ENCODE measurements around the gene PRKG1.
"Not testable (repeated sequence)": the region's sequence is repeated elsewhere in the genome, so short reads cannot be mapped to it uniquely, and the experiment has no call there.

Gene PRKG1

DNA sequence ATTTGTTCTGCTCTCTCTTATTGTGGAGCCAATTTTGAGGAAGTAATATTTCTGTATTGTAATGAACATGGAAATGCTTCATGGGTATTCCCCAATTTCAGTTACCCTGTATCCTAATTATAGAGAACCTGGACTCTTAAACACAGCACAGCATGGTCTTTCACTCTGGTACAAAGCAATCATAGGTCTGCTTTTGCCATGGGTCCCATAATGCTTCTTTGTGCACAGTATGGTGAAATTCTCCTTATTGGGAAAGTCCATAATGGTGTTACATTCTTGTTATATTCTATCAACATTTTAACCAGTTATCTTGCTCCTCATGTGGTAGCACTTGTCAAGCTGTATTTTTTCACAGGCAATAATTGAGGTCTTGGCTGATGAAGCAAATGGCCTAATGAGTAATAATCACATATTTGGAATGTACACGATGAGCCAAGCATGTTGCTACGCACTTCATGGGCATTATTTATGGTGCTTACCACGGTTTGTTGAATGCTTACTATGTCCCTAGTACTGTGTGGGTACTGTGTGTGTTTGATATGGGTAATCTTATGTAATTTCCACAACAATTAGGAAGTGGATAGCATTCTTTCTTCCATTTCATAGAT lies 42.9 kb downstream of the PRKG1 start:
- no peak for DNase-seq (ENCODE audit: low spot score)

DNA sequence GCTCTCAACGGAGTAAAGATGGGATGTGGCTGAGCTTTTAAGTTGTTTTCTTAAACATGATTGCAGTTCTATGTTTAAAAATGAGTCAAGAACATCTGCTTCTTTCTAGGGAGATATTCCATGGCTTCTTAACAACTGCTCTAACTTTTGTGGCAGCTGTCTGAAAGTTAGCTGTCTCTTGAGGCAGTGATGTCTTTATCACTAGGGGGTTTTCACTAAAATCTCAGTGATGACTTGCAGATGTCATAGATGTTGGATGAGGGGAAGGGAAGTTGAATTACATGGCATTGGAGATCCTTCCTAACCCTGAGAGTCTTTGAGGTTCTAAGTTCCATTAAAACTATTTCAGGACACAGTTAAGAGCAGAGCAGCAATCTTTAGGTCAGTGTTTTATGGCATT lies 43.5 kb downstream of the PRKG1 start:
- no peak for DNase-seq (ENCODE audit: low spot score)

DNA sequence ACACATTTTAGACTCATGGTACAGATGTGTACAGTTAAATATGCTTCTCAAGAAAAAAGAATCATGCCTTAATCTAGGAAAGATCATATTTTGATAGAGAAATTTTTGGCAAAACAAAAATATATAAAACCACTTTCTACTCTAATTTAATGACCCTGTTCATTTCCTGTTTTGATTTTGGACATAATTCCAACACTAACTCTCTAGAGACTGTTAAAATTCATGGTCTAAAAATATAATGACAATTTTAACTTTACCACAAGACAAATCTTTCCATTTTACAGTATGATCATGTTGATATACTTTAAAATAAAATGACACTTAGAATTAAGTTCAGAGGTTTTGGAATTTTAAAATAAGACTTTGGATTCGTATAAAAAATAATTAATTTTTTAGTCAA lies 45.2 kb downstream of the PRKG1 start:
- DNase-seq (ENCODE audit: low spot score): no peak

DNA sequence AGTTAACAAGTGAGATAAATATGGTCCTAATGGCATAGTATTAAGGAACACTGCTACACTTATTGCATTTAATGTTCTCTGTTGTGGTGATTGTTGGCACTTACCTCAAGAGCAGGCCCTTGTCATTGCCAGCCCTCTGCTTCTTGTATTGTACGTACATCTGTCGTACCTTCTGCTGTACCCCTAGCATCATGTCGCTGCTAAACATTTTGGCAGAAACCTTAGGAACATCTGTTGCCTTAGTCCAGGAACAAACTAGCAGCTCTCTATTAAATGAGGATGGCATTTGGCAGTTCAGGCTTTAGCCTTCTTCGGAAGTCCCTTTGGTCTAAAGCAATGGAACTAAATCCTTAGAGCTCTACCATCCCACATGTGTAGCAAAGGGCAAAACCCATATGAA lies 47.6 kb downstream of the PRKG1 start:
- no peak for DNase-seq (ENCODE audit: low spot score)

DNA sequence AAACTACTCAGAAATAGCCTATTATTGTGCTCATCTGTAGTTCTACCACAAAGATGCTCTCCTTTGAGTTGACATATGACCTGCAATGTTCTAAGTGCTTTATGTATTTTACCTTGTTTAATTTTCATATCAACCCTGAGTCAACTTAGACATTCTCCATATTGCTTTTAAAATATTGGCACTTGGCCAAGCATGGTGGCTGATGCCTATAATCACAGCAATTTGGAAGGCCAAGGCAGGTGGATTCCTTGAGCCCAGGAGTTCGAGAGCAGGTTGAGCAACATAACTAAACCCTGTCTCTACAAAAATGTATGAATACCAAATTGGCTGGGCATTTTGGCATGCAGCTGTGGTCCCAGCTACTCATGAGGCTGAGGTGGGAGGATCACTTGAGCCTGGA lies 50.6 kb downstream of the PRKG1 start:
- no peak for DNase-seq (ENCODE audit: low spot score)

DNA sequence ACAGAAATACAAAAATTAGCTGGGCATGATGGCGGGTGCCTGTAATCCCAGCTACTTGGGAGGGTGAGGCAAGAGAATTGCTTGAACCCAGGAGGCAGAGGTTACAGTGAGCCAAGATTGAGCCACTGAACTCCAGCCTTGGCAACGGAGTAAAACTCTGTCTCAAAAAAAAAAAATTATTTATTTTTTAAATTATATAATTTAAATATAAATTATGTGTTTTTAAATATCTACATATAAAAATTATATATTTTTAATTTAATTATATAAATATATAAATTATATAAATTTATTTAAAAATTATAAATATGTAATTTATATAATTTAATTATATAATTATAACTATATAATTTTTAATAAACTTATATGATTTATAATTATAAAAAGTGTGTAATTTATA lies 51.2 kb downstream of the PRKG1 start:
- DNase-seq (ENCODE audit: low spot score): no peak

DNA sequence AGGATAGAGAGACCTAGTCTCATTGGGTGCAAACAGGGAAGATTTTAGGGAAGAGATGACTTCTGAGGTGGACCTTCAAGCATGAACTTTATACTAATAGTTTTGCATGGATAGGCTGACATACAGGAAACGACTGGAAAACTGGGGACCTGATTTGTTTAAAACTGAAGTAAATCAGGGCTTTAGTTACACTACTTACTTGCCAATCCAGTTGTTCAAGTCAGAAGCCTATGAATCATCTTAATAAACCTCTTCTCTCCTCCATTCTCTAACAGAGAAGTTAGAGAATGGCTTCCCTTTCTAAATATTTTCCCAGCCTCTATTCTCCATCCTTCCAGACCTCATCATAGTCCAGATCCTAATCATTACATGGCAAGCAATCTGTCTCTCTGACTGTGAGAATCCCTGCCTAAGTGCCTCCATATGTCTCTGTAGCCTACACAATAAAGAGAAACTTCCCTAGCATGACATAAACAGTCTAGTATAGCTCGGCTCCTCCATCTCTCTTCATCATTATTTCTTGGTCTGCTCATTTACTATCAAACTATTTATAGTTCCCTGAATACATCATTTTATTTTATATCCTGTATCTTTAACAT lies 55.8 kb downstream of the PRKG1 start:
- DNase-seq (ENCODE audit: low spot score): no peak

DNA sequence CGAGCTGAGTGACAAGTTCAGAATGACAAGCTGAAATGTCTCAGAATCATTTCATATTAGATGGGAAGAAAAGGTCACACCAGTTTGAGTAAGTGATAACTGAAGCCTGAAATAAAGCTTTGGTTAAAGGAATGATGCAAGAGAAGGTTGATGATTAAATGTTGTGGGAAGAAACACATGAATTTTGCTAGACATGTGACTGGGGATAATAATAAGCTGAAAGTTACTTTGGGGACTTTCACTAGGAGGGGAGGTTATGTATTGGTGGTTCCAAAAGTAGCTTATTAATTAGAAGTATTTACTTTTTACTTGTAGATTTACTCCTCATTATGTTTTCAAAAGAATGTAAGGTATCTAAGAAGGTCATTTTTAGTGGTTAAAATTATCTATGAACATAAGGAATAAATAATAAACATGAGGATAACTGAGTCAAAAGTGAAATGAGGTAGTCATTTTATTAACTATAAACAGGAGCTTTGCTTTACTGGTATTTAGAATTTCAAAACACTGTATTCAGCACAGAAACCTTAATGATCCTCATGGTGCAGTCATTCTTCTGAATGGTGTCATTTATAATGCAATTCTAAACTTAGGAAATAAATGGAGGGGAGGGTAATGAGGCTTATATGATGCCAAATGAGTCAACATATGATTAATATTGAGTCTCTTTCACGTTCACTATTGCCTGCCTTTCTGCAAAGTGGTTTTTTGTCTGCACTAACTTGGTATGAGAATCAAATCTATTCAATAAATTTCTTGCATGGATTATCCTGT lies 63.7 kb downstream of the PRKG1 start:
- no peak for DNase-seq (ENCODE audit: low spot score)

DNA sequence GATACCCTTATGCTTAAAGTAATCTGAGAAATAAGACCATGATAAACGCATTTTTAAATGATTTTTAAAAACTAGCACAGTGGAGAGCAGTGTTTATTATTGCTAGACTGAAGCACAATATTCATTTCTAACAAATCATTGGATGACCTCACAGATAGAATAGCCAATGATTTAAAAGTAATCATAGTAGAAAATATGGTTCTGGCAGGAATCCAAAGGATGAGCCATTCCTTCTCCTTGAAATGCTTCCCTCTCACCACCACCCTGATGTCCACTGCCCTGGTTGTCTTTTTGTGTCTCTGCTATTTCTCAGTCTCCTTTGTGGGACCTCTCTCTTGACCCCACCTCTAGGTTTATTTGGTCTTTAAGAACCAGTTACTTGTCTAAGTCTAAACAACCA lies 64.9 kb downstream of the PRKG1 start:
- no peak for DNase-seq (ENCODE audit: low spot score)

DNA sequence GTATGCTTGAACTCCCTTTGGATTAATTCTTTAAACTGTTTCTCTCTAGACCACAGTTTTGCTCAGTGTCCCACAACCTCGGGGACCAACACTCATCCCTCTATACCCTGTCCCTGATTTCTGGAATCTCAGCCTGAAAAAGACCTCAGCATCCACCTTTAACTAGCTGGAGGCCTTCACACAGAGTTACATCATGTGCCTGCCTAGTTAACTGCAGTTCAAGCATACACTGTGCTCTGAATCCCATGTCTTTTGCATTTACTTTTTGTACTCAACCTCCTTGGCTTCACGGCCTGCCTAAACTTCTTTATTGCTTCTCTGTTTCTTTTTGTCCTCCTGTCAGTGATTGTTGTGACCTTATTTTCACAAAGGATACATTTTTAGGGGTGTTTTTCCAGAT lies 66.7 kb downstream of the PRKG1 start:
- no peak for DNase-seq (ENCODE audit: low spot score)

DNA sequence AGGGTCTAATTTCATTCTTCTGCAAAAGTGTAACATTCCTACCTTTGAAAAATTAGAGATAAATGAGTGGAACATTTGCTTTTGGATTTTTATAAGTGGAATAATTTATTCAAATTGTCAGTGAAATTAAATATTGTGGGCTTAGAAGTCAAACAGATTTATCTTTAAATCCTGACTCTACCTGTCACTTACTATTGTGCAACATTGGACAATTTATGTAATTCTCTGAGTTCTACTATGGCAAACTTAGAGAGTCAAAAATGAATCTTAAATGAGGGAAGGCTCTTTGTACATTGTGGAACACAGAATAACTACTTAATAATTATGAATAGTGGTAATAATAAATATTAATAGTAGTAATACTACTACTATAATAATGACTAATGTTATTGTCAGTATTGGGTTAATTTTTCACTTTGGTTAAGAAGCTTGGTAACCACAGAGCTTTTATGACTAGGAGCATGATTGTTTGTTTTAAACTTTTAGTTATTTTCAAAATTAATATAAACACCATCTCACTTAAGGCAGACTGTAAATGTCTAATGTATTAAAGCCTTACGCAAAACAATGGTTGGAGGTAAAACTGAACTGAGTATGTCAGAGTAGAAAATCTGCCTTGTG lies 70.0 kb downstream of the PRKG1 start:
- DNase-seq (ENCODE audit: low spot score): no peak

DNA sequence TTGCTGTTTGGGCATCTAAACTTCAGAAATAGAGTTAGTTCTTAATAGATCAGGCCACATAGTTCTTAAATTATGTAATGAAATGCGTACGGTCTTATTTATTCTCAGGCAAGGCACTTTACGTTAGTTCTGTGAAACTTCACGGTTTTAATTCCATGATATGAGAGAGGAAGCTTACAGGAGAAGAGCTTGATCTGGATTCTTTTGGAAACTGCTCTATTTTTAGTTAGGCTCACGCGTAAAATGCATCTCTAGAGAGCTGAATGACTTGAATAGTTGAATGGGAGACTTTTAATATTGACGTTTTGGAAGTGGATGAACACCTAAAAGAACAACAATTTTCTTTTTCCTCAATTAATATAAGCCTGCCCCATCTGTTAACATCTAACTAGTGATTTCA lies 71.1 kb downstream of the PRKG1 start:
- DNase-seq (ENCODE audit: low spot score): no peak

DNA sequence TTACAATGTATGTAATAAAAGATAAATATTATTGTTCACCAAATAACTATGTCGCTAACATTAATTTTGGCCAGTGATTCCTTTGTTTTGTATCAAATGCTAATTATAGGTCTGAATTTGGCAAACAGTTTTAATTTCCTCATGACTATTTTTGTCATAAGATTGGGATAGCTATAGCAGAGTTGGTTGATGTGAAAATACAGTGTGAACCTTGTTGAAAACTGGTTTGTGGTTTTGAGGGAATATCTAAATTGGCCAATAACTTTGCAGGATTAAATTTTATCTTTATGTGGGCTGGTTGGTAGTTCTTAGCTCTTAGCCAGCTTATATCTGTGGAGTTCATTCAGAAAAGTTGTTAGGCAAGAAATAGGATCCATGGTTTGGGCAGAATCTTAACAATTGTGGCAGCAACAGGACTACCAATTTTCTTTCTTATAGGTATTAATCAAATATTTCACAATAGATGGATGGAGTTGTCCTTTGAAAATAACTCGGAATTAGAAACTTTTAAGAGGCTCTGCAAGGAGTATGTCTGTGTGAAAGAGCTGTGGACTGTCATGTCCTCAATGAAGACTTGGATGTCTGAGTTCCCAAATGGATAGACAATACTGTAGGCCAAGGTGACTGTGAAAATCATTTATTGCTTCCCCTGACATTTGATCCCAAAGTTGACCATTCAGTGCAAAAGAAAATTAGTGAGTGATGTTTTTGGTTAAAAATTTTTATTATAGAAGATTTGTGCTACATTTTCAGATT lies 73.5 kb downstream of the PRKG1 start:
- DNase-seq (ENCODE audit: low spot score): no peak

DNA sequence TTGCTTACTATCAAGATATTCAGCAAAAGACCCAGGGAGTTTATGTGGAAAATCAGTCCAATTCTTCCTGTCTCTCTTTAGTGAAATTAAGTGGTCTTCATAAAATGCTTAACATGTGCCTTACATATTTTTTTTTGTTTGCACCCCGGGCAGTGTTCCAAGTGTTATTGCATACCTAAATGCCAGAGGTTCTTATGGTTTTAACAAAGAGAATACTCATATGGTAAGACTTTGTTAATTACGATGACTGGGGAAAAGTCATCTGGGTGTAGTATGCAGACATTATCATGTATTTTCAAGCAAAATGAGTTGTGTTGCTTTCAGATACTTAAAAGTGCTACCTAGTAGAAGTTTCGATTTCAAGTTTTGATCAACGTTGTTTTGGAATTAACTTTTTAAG lies 82.6 kb downstream of the PRKG1 start:
- no peak for DNase-seq (ENCODE audit: low spot score)

DNA sequence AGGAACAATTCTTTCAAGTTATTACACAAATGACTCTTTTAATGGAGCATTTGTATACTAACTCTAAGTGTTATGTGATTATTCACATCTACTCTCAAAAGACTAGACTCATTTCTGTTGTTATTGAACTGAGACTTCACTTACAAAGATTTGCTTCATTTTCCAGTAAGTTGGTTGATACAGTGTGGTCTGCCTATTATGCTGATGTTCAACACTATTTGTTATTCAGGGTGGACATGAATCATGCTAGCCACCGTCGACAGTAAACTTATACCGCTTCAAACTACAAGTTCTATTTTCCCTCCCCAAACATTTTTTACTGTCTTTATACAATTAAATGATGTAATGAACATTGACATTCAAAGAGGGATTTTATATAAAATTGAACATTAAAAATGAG lies 84.5 kb downstream of the PRKG1 start:
- DNase-seq (ENCODE audit: low spot score): no peak

DNA sequence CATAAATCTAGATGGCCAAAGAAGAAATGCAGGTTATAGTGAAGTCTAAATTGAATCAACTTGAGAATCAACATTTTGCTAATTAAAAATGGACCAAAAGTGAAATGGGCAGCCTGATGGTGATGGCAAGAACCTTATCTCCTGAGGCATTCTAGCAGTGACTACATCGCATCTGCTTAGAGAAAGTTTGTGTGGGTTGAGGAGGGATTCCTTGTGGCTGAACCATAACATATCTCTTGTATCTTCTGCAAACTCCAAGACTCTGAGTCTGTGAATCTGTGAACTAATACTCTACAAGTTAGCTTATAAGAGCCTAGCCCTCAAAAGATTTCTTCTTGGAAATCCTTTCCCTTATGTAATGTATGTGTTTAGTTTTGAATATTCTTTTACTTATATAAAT lies 85.6 kb downstream of the PRKG1 start:
- DNase-seq (ENCODE audit: low spot score): no peak

DNA sequence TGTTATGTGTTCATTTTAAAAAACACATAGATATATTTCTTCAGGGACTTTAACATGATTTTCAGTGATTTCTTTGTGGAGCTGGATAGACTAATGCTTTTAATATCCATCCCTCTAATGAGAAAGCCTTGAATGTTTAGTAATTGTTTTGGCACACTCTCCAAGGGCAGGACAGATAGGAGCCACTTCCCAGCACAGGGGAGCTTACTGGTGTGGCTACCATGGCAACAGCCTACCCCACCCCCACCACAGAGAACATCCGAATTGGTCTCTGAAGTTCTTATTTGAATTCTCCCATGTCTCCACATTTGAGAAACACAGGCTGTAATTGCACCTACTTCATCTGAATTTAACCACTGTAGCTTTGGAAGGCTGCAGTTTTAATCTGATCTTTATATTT lies 87.7 kb downstream of the PRKG1 start:
- DNase-seq (ENCODE audit: low spot score): no peak

DNA sequence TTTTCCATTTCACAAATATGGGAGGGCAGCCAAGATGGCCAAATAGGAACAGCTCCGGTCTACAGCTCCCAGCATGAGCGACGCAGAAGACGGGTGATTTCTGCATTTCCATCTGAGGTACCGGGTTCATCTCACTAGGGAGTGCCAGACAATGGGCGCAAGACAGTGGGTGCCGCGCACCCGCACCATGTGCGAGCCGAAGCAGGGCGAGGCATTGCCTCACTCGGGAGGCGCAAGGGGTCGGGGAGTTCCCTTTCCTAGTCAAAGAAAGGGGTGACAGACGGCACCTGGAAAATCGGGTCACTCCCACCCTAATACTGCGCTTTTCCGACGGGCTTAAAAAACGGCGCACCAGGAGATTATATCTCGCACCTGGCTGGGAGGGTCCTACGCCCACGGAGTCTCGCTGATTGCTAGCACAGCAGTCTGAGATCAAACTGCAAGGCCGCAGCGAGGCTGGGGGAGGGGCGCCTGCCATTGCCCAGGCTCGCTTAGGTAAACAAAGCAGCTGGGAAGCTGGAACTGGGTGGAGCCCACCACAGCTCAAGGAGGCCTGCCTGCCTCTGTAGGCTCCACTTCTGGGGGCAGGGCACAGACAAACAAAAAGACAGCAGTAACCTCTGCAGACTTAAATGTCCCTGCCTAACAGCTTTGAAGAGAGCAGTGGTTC lies 89.2 kb downstream of the PRKG1 start:
- DNase-seq (ENCODE audit: low spot score): not testable (repeated sequence)

DNA sequence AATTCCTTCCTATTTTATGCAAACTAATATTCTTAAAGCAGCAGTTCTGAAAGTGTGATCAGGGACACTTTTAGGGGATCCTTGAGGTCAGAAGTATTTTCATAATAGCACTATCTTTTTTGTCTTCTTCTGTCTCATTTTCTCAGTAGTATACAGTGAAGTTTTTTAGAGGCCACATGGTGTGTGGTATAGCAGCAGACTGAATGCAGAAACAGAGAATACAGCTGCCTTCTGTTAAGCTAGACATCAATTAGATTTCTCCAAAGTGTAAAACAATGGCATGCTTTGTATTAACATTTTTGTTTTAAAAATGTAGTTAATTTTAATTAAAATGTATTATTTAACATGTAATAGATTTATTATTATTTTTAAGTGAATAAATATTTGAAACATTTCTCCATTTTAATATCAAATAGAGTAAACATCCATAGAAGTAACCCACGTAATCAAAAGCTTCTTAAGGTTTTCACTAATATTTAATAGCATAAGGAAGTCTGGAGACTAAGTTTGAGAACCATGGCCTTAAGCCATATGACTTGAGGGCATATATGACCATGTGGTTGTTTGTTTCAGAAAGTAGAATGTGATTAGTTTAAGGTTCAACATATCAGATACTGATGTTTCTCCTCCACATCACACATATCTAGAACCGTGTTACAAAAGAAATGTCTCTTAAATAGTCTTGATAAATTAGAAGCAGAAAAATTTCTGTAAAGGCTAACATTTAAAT lies 94.0 kb downstream of the PRKG1 start:
- no peak for DNase-seq (ENCODE audit: low spot score)

DNA sequence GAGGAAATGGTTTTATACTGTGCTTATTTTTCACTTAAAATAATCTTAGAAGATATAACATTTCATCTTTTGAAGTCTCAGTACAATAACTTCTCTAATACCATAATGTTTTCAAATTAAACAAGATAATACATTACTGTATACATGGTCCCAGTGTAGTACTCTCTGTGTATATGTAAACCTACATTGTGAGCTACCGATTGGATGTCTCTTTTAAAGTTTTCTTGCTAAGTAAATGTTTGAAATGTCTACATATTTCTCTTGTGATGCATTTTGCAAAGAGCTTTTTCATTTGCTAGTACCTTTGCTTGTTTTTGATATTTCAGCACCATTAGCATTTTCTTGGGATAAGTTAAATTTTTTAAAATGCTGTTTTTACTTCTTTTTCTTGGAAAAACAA lies 94.8 kb downstream of the PRKG1 start:
- no peak for DNase-seq (ENCODE audit: low spot score)

DNA sequence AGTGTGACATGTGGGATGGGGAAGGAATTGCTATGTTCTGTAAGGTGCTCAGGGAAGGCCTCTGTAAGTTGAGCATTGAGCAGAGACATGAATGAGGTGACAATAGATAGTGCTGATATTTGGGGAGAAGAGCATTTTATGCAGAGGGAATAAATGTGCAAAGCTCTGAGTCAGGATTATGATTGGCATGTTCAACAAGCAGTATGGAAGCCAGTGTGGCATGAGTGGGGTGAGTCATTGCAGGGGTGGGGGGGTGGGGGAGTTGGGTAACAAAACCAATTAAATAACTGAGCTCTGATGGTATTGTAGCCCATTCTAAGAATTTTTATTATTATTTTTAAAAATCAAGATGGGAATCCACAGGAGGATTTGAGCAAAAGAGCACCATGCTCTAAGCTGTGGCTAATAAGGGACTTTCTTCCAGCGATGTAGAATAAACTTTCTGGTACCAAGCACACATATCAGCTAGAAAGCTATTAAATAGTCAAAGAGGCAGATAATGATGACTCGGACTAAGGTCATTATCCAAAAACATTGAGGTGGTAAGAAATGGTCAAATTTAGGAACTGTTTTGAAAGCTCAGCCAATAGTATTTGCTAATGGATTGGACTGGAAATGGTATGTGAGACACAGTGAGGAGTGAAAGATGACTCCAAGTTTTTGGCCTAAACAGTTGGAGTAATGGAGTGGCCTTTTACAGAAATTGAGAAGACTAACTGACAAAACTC lies 96.4 kb downstream of the PRKG1 start:
- DNase-seq (ENCODE audit: low spot score): no peak

Data from SW480 (cell line).